Left lung (tissue), 10 donors: Measurements from ENCODE around the gene MAP2K6. TPM values are rescaled to one million over a fixed set of nuclear protein-coding genes. Genes with fewer than 3 reads are reported as not detected.

Source experiments
- ATAC-seq: fragments of 200-7000 bp; cut with Tn5 transposase; one replicate; pipeline ENCODE4 v1.9.1; 2020; ENCODE audit warnings: moderate library complexity
- DNase-seq, 4 donors: peaks; one replicate each; pipeline ENCODE4 v3.0.0-alpha.2; 2013 to 2020
- H3K27ac ChIP-seq, 2 donors: fragments of 200-600 bp; sonication (generic) in 1 of 2; one replicate each; pipeline versions ENCODE4 v1.5.0 to v1.8.0; 2020 to 2021
- H3K27me3 ChIP-seq, 2 donors: fragments of 200-600 bp; sonication (generic) in 1 of 2; one replicate each; pipeline versions ENCODE4 v1.5.0 to v1.8.0; 2020 to 2021
- H3K36me3 ChIP-seq, 2 donors: fragments of 200-600 bp; sonication (generic) in 1 of 2; one replicate each; pipeline versions ENCODE4 v1.5.0 to v1.8.0; 2020 to 2021
- H3K4me1 ChIP-seq, 2 donors: fragments of 200-600 bp; one replicate each; pipeline ENCODE4 v1.8.0; 2021
- H3K4me3 ChIP-seq, 2 donors: fragments of 200-600 bp; sonication (generic) in 1 of 2; one replicate each; pipeline versions ENCODE4 v1.5.0 to v1.8.0; 2020 to 2021; ENCODE audit warnings: mild to moderate bottlenecking in 1 of 2
- H3K9me3 ChIP-seq, 2 donors: fragments of 200-600 bp; sonication (generic) in 1 of 2; one replicate each; pipeline versions ENCODE4 v1.5.0 to v1.8.0; 2020 to 2021
- intact Hi-C, 2 donors: fragments of 100-400 bp; cut with DNase I; formaldehyde crosslinking; loops; one replicate each; pipeline versions ENCODE4 v1.11.2 to v1.14.2; 2022
- polyA plus RNA-seq, 6 donors: library from polyadenylated mRNA; unstranded; fragments of 120-200 nt; gene quantifications; one replicate each; pipeline ENCODE4 v1.2.1, GENCODE V29; 2013; ENCODE audit not compliant: insufficient read length in 6 of 6
- total RNA-seq, 2 donors: library from RNA; stranded (reverse); fragmentation: NEBNext Ultra II Directional; extraction: Animal tissue kit (Norgen Biotek cat#: 25700); gene quantifications; one replicate each; pipeline ENCODE4 v1.2.1, GENCODE V29; 2021
- TF ChIP-seq, protein P1 (sequence below), 2 donors: fragments of 200-600 bp; sonication (generic) in 1 of 2; IDR thresholded peaks; one replicate each; pipeline versions ENCODE4 v1.5.0 to v1.8.0; 2021; ENCODE audit warnings: antibody characterized with exemption in 2 of 2
- donor health status: DM: no; HTN: yes; CAD: no.
- donor health status: DM: no; HTN: no; CAD: no.

The MAP2K6 gene
- total and polyA plus RNA-seq, 8 donors: 7.2 to 27.1 (median 21.1) TPM

DNA sequence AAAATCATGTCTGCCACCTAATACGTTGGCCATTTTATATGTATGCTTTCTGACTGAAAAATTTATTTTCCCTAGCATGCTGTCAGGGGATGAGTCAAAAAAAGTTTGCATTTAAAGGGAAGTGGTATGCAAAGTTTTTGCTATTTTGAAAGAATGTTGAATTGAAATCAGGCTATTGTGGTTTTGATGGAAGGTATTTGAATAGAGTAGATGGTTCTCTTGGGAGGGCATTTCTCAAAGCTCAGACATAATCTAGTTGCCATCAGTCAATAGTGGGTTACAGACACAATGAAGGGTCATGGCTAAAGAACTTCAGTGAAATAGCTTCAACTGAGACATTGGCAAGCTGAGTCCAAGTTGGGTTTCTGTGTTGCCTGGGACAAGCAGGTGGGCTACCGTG, 102.4 kb downstream of the MAP2K6 start:
- H3K36me3 ChIP-seq: peaks cover 0 to 45% of the 10 kb centered on the region in 2 donors
- no peak overlapping the region for H3K4me3 ChIP-seq
- DNase-seq (no peak), ATAC-seq (no peak)
- no peaks in the 10 kb centered on the region for H3K4me1 ChIP-seq
- no peaks in the 10 kb centered on the region for H3K9me3 ChIP-seq
- TF ChIP-seq, protein P1, sequence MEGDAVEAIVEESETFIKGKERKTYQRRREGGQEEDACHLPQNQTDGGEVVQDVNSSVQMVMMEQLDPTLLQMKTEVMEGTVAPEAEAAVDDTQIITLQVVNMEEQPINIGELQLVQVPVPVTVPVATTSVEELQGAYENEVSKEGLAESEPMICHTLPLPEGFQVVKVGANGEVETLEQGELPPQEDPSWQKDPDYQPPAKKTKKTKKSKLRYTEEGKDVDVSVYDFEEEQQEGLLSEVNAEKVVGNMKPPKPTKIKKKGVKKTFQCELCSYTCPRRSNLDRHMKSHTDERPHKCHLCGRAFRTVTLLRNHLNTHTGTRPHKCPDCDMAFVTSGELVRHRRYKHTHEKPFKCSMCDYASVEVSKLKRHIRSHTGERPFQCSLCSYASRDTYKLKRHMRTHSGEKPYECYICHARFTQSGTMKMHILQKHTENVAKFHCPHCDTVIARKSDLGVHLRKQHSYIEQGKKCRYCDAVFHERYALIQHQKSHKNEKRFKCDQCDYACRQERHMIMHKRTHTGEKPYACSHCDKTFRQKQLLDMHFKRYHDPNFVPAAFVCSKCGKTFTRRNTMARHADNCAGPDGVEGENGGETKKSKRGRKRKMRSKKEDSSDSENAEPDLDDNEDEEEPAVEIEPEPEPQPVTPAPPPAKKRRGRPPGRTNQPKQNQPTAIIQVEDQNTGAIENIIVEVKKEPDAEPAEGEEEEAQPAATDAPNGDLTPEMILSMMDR (IDR thresholded peaks at IDR 0.05): no peak
- H3K27ac ChIP-seq: no peak overlapping the region
- H3K27me3 ChIP-seq: no peaks in the 10 kb centered on the region
- intact Hi-C loops: no loop called here

DNA sequence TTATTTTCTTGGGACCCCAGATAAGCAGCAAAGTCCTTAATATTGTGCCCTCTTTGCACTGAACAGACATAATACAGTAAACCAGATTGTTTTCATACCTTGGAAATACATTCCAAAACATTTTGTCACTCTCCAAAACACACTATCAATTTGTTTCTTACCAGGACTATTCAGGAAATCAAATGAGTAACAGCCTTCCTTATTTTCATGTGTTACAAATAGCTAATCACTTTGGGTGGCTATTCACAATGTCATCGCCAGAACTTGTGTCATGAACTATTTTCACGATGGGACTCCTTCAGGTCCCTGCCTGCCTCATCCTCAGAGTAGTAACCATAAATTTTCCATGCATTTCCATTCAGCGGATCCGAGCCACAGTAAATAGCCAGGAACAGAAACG, 104.5 kb downstream of the MAP2K6 start:
- TF ChIP-seq, protein P1 (IDR thresholded peaks at IDR 0.05): no peak
- Histone ChIP-seq H3K4me1 (no peaks in the 10 kb centered on the region), H3K36me3 (peaks cover 0 to 54% of the 10 kb centered on the region in 2 donors), H3K9me3 (no peaks in the 10 kb centered on the region), H3K27ac (no peak overlapping the region), H3K4me3 (no peak overlapping the region), H3K27me3 (no peaks in the 10 kb centered on the region)
- ATAC-seq: no peak
- DNase-seq: no peak
- intact Hi-C loops: no loop called here

DNA sequence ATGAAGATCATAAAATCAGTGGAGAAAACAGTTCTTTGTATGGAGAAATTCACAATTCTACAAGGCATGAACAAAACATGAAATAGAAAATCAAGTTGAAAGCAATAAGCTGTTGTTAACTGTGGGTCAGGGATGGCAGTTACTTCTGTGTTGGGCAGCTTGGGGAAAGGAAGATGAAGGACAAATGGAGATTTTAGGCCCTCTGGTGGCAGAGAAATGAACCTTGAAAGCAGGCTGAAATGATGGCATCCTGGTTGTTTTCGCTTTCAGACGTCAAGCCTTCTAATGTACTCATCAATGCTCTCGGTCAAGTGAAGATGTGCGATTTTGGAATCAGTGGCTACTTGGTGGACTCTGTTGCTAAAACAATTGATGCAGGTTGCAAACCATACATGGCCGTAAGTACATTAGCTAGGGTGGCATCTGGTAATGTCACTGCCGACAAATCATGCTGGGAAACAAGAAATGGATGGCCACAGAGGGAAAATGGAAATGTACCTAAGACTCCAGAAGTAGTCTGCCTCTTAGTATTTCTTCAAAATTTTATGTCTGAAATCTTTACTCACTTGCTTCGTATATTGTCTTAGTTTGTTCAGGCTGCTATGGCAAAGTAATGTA, 108.9 kb downstream of the MAP2K6 start:
- DNase-seq: peak in 2 of 4 donors; percentile 13 to 50
- Histone ChIP-seq H3K36me3 (peaks cover 0 to 77% of the 10 kb centered on the region in 2 donors), H3K4me1 (no peaks in the 10 kb centered on the region), H3K4me3 (no peak overlapping the region), H3K9me3 (no peaks in the 10 kb centered on the region), H3K27me3 (no peaks in the 10 kb centered on the region), H3K27ac (no peak overlapping the region)
- intact Hi-C loops: loop anchor here in 1 of 2 donors (10.0 kb wide), 1 partner anchor 189 kb away; no protein-coding TSS in a partner anchor
- peak; percentile 64 for ATAC-seq
- TF ChIP-seq, protein P1 (IDR thresholded peaks at IDR 0.05): peak; percentile 48 to 56

DNA sequence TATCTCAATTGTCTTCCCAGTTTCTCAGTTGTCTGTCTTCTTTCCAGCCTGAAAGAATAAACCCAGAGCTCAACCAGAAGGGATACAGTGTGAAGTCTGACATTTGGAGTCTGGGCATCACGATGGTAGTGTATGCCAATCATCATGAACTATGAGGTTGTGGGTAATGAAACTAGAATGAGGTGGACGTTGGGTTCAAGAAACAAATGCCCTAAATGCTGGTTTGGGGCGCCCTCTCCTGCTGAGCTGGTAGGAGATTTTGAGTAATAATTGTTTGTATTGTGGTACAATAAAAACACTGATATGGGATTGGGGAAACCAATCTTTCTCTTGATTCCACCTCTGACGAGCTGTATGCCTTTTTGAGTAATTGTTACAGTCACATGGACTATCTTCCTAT, 110.4 kb downstream of the MAP2K6 start:
- H3K4me3 ChIP-seq: no peak overlapping the region
- H3K9me3 ChIP-seq: no peaks in the 10 kb centered on the region
- intact Hi-C loops: loop anchor here in 1 of 2 donors (10.0 kb wide), 1 partner anchor 190 kb away; no protein-coding TSS in a partner anchor
- DNase-seq (no peak), ATAC-seq (no peak)
- peaks cover 0 to 70% of the 10 kb centered on the region in 2 donors for H3K36me3 ChIP-seq
- no peaks in the 10 kb centered on the region for H3K4me1 ChIP-seq
- H3K27ac ChIP-seq: no peak overlapping the region
- TF ChIP-seq, protein P1 (IDR thresholded peaks at IDR 0.05): no peak
- no peaks in the 10 kb centered on the region for H3K27me3 ChIP-seq

DNA sequence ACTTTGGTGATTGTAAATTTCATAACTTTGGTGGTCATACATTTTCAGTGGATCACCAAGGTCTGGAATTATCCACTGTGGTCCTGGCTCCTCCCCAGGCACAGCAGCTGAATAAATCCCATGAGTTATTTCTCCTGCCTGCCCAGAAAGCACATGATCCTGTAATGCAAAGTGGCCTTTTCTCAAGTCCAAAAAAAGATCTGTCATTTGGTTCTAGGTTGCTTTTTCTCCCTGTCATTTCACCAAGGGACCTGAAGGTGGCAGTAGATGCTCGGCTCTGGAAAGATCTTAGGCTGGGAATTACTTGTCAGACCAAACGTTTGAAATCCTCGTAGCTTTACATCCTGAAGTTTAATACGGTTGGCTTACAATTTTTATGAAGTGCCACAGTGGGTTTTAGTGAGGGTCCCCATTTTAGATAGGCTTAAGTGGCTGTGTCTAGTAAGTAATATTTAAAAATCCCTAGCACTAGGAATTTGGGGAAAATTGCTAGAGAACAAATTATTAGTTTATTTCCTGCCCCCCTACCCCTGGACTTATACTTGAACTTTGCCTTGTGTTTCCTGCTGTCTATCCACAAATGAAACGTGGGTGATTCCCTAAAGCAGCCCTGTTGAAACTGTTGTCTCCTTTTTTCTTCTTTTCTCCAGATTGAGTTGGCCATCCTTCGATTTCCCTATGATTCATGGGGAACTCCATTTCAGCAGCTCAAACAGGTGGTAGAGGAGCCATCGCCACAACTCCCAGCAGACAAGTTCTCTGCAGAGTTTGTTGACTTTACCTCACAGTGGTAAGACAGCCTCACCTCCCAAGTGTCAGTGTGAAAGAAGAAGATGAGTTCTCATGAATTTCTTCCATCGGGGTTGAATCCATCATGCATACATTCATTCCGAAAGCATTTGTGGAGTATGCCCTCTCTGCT, 111.7 kb downstream of the MAP2K6 start:
- peaks cover 0 to 70% of the 10 kb centered on the region in 2 donors for H3K36me3 ChIP-seq
- H3K27ac ChIP-seq: no peak overlapping the region
- H3K4me3 ChIP-seq: no peak overlapping the region
- intact Hi-C loops: loop anchor here in 1 of 2 donors (10.0 kb wide), 1 partner anchor 191 kb away; no protein-coding TSS in a partner anchor
- H3K9me3 ChIP-seq: no peaks in the 10 kb centered on the region
- H3K4me1 ChIP-seq: no peaks in the 10 kb centered on the region
- TF ChIP-seq, protein P1 (IDR thresholded peaks at IDR 0.05): peak; percentile 72 to 80
- peak; percentile 90 for ATAC-seq
- peak in 2 of 4 donors; percentile 46 to 63 for DNase-seq
- no peaks in the 10 kb centered on the region for H3K27me3 ChIP-seq
